GM18519 (cell line): ENCODE results near the gene ABCA7.

Experiments used
- ATAC-seq: cut with Tn5 transposase; IDR thresholded peaks from one replicate; pipeline ENCODE4 v1.9.1; 2021; ENCODE audit warnings: mild to moderate bottlenecking, moderate library complexity; ENCODE audit not compliant: unreplicated experiment, low FRiP score

Gene ABCA7

DNA sequence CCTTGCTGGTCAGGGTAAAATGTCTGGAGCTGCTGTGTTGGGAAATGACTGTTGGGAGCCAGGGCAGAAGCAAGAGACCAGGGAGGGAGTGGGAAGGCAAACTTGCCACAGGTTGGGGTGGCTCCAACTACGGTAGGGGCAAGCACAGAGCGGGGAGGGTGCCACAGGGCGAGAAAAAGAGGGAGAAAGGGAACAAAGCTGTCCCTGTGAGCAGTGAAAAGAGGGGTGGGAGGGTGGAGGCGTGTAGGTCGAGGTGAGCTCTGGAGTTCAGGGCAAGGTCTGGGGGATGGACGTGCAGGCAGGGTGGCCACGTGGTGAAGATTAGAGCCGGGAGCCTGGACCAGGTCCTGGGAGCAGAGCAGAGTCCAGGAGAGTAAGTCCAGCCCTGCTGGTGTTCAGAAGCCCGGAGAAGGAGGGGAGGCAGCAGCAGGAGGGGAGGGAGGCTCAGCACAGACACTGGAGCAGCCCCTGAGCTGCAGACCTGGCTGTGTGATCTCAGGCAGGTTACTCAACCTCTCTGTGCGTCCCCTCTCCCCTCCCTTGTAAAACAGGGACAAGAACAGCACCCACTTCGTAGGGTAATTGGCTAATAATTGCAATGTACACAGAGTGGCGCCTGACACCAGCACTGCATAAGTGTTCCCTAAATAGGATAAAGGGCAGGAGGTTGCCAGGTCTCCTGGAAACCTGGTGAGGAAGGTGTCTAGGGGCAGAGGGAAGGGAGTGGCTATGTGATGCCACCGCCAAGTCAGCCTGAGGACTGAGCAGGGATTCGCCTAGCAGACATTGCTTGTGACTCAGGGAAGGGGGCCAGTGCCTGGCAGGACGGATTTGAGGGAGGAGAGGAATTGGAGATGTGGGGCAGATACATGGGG, 58.5 kb downstream of the ABCA7 start:
- ATAC-seq = no peak

DNA sequence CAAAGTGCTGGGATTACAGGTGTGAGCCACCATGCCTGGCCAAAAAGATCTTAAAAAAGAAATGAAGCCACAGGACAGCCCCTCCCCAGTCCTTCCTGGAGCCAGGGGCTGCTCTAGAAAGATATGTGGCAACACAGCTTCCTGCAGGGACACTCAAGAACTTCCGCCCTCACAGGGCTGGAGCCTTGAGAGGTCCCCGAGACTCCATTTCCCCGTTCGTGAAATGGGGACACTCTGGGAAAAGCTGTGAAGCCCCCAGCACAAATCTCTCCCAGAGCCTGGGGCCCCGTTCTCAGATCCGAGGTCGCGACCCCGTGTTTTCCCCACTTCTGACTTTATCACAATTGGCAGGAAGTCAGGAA, 61.4 kb downstream of the ABCA7 start:
- no peak for ATAC-seq

DNA sequence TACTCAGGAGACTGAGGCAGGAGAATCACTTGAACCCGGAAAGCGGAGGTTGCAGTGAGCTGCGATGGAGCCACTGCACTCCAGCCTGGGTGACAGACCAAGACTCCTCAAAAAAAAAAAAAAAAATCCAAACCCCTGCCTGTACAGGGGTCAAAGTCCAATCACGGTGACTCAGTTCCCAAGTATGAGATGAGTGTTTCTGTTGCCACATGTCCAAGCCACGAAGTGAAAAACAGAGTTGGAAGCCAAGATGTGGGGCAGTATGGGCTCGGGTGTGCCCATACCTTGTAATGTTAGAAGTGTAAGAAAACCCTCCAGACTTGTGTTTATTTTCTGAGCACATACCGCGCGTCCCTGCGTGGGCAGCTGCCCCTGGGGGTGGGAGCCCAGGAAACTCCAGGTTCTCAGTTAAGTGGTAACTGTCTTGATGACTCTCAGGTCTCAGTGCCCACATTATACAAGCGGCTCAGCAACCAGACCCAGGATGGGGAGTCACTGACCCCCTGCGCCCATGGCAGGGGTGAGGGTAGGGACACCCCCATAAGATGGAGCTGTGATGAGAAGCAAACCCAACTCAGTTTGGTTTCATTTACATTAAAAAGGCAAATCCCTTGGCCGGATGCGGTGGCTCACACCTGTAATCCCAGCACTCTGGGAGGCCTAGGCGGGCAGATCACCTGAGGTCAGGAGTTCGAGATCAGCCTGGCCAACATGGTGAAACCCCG, 62.7 kb downstream of the ABCA7 start:
- no peak for ATAC-seq

DNA sequence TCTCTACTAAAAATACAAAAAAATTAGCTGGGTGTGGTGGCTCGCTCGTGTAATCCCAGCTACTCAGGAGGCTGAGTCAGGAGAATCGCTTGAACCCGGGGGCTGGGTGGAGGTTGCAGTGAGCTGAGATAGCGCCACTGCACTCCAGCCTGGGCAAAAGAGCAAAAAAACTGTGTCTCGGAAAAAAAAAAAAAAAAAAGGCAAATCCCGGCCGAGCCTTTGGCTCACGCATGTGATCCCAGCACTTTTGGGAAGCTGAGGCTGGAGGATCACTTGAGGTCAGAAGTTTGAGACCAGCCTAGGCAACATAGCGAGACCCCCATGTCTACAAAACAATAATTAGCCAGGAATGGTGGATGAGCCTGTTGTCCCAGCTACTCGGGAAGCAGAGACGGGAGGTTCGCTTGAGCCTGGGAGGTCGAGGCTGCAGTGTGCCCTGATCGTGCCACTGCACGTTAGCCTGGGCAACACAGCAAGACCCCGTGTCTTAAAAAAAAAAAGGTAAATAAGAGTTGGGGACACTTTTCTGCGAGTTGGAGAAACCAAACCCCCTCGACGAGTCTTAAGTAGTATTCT, 63.3 kb downstream of the ABCA7 start:
- no peak for ATAC-seq

DNA sequence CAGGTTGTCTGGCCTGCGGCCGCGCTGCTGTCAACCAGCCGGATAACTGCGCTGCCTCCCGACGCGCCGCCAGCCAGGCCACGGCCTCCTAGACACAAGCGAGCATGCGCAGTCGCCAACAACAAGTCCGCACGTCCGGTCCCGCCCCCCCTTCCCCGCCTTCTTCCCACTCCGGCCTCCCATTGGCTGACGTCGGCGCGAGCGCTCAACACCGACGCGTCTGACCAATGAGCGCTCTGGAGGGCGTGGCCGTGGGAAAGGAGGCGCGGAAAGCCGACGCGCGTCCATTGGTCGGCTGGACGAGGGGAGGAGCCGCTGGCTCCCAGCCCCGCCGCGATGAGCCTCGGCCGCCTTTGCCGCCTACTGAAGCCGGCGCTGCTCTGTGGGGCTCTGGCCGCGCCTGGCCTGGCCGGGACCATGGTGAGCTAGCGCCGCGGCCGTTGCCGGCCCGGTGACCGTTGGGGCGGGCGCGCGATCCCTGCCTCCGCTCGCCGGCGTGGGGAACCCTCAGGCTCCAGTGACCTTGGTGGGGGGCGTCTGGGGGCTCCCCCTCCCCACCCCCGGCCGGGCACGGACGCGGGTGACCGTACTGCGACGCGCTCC, 63.9 kb downstream of the ABCA7 start, which contains the start of gene GPX4:
TSS of gene GPX4 (plus strand) at position 287 of the 603 bp plus-strand sequence. CDS start at position 337, 50 bp downstream.
- ATAC-seq = peak; percentile 60

DNA sequence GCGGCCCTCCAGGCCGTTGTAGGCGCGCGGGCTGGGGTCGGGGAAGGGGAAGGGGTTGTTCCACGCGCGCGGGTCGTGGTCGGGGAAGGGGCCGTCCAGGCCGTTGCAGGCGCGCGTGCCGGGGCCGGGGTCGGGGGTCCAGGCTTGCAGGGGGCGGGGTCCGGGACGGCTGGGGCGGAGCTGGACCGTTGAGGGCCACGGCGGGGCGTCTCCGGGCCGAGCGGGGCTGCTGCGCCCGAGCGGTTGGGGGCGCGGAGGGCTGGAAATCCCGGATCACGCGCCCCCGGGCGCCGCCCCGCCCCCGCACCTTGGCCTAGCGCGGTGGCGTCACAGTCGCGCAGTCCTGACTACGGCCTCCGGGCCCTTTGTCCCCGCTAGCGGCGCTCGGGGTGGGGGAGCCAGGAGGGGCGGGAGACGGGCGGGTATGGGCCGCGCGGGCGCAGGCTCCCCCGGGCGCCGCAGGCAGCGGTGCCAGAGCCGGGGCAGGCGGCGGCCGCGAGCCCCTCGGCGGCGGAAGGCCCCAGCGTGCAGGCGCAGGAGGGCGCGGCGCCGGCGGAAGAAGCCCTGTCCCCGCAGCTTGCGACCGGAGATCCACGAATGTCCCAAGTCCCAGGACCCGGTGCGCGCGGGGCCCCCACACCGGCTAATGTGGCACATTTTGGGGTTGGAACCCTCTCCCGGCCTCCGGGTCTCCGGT, 64.6 kb downstream of the ABCA7 start:
- no peak for ATAC-seq

DNA sequence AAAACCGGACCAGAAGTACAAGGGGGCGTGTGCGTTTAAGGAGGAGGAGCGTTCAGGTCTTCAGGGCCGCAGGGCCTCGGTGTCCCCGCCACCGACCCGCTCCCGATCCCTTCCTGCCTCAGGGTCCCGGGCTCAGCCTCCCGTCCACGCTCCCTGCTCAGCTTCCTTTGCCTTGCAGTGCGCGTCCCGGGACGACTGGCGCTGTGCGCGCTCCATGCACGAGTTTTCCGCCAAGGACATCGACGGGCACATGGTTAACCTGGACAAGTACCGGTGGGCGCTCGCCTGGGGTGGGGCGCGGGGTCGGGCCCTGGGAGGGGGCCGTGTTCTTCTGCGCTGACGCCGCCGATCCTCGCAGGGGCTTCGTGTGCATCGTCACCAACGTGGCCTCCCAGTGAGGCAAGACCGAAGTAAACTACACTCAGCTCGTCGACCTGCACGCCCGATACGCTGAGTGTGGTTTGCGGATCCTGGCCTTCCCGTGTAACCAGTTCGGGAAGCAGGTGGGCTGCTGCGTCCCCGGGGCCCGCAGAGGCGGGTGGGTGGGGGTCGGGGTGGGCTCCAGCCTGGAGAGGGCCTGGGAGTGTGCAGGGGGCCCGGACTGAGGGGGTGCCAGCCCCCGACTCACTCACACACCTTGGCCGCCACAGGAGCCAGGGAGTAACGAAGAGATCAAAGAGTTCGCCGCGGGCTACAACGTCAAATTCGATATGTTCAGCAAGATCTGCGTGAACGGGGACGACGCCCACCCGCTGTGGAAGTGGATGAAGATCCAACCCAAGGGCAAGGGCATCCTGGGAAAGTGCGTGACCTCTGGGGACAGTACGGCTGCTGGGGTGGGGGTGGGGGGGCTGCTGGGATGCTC, 65.3 kb downstream of the ABCA7 start:
- ATAC-seq = no peak

DNA sequence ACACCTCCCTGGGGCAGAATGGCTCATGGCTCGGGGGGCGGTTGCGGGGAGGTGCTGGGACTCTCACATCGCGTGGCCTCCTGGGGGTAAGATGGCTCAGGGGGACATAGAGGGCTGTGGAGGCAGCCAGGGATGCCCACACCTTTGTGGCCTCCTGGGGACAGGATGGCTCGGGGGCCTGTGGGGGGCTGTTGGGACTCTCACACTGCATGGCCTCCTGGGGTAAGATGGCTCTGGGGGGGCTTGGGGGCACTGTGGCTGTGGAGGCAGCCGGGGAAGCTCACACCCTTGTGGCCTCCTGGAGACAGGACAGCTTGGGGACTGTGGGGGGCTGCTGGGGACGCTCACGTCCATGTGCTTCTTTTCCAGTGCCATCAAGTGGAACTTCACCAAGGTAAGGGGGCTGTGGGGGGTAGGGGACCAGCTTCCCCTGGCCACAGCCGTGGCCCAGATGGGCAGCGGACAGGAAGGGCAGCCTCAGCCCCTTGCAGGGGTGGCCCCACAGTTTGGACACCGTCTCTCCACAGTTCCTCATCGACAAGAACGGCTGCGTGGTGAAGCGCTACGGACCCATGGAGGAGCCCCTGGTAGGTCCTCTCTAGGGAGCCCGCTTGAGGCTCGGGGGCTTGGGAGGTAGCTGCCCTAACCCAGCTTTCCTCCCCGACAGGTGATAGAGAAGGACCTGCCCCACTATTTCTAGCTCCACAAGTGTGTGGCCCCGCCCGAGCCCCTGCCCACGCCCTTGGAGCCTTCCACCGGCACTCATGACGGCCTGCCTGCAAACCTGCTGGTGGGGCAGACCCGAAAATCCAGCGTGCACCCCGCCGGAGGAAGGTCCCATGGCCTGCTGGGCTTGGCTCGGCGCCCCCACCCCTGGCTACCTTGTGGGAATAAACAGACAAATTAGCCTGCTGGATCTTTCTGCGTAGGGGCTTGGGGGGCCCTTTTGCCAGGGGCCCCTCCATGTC, 66.2 kb downstream of the ABCA7 start:
- no peak for ATAC-seq

DNA sequence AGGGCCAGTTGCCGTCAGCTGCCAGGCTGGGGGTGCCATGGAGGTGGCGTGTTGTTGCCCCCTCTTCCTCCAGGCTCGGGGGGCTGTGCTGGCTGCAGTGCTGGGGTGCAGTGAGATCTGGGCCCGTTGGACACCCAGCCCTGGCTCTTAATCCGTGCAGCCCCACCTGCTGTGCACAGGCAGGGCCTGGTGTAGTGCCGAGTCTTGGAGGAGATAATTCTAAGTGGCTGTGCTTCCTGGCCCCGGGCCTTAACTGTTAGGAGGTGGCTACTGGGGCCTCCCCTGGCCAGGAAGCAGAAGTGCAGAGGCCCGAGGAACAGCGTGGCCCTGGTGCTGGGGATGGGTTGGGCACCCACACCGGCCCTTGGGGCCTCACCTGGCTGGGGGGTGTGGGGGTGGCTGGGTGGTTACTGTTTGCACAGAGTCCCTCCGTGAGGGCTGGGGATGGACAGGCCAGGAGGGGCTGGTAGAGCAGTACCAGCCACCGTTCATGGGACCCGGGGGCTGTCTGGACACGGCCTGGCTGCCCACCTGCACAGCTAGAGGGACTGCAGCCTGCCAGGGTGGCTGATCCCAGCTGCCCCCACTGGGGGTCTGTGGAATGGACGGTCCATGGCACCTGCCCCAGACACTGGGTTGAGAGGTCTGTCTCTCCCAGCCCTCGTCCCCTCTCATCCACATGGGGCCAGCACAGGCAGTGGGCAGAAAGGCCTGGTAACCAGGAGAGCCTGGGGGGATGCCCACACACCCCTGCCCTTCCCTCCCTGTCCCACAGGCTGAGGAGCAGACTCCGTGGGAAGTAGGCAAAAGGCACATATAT, 67.1 kb downstream of the ABCA7 start:
- ATAC-seq = no peak

DNA sequence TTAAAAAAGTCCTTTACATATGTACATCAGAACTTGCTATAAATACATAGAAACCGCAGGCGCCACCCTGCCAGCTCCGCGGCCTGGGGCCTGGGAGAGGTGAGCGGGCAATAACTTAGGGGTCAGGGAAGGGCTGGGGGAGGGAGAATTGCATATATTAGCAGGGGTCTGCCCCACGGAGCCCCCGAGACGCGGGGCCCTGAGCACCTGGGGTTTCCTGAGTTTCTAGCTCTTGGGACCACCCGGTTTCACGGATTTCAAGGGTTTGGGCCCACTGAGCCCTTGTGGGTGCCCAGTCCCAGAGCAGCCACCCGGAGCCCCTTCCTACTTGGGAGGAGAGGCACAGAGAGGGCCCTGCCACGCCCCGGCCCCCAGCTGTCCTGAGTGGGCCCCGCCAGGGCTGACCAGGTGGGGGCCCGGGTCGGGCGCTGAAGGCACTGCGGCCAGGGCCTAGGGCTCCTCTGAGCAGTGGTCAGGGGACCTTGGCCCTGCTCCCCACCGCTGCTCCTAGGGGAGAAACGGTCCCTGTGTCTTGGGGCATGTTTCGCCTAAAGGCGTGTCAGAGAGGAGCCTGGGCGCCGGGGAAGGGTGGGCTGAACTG, 67.9 kb downstream of the ABCA7 start:
- no peak for ATAC-seq

DNA sequence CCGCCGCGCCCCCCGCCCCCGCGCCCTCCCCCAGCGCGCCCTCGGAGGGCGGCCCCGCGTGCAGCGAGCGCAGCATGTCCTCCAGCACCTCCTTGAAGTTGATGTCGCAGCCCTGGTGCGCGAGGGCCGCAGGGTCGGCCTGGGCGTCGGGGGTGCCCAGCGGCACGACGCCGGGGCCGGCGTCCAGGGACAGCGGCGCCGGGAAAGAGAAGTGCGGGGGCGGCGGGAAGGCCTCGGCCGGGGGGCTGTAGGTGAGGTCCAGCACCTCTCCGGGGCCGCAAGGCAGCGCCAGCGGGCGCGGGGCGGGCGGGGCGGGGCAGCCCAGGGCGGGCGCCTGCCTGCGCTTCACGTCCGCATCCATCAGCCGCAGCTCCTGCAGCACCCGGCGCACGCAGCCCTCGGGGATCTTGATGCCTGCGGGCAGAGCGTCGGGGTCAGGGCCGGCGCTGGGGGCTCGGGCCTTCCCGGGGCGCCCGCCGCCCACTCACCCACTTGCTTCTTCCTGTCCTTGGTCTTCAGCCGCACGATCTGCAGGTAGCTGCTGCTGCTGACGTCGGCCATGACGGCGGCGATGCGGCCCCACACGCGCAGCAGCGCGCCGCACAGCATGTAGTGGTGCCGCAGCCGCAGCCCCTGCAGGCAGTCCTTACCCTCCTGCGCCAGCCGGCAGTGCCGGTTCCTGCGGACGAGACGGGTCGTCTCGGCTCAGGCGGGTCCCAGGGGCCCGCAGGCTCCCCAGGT, 68.6 kb downstream of the ABCA7 start:
- no peak for ATAC-seq

DNA sequence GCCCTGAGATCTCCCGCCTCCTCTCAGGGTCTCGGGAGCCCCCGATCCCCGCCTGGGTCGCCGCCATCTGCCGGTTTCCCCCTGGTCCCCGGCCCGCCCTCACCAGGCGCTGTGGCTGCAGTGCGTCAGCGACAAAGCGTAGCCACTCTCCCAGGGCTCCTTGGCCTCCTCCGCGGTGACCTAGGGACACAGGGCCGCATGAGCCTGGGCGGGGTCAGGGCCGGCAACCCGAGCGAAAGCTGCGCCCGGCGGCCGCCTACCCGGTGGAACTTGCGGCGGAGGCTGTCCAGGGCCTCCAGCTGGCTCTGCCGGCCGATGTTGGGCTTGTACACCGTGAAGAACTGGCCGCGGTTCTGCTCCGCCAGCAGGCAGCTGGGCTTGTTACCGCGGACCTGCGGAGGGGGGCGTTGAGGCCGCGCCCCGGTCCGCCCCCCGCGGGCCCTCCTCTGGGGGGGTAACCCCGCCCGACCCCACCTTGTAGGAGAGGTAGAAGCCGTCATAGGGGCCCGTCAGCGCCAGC, 69.2 kb downstream of the ABCA7 start:
- no peak for ATAC-seq

DNA sequence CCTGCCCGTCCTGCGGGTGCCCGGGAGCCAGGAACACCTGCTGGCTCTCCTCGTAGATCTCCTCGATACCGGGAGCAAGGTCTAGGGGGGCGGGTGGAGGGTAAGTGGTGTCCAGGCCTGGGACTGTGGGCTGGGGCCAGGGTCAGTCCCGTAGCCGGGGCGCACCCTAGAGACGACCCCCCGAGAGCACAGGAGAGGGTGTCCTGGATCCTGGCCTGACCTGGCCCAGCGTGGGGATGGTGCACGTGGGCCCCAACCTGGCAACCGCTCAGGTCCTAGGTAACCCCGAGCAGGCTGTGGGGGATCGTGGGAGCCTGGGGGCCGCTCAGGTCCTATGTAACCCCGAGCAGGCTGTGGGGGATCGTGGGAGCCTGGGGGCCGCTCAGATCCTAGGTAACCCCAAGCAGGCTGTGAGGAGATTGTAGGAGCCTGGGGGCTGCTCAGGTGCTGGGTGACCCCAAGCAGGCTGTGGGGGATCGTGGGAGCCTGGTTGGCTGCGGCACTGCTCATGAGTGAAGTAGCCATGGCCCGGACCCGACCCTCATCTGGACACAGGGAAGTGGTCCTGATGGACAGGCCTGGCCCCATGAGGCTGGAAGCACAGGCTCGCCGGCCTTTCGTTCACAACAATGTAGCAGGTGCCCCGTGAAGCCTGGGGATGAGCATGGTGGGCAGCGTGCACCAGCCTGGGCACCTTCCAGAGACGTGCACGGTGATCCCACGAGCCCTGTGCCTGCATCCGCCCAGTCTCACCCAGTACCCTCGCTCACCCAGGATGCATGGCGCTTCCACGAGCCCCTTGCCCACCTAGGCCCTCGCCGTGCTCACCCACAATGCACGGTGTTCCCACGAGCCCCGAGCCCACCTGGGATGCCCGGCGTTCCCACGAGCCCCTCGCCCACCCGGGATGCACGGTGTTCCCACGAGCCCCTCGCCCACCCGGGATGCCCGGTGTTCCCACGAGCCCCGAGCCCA, 70.1 kb downstream of the ABCA7 start:
- no peak for ATAC-seq

DNA sequence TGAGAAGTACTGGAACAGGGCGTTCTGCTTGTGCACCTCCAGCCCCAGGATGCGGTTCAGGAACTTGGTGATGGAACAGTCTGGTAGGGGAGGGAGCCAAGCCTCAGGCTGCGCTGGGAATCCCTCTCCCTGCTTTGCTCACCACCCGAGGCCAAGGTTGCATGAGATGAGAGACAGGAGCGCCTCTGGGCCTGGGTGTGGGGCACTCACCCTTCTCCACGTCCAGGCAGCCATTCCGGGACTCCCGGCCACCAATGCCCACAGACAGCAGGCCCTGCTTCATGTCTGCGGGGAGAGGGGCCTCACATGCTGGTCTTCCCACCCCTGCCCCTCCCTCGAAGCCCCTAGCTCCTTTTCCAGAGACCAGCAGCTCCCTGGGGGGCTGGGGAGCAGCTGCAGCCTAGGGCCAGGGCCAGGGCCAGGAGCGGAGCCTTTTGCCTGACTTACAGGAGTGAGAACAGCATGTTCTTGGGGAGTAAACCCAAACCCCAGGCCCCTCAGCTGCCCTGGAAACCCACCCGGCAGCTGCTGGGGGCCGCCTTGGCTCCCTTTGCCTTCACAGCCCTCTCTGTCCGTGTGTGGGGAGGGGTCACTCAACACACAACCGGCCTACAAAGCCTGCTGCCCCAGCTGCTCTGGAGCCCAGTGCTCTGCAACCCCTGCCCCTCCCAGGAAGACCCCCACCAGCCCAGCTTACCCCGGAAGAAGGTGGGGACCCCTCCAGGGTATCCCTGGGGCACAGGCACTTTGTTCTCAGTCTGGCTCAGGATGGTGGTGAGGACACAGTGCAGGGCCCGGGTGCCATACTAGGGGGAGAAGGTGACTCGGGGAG, 71.1 kb downstream of the ABCA7 start:
- ATAC-seq = no peak
